MM.1S (cell line): ENCODE results near the gene SIK2.

ENCODE experiments used
- DNase-seq: peaks from one replicate; pipeline ENCODE4 v3.0.0-alpha.2; 2015
- H2AFZ ChIP-seq: fragments of 300-600 bp; sonication (generic); 2 replicates; pipeline ENCODE4 v1.6.0; 2016; ENCODE audit warnings: antibody characterized with exemption, low read length
- H3F3A ChIP-seq: fragments of 300-600 bp; sonication (generic); 2 replicates; pipeline ENCODE4 v1.6.1; 2016; ENCODE audit warnings: mild to moderate bottlenecking, antibody characterized with exemption, low read length, moderate library complexity, mixed read lengths; ENCODE audit not compliant: insufficient read depth
- H3K27ac ChIP-seq: fragments of 300-600 bp; sonication (generic); 2 replicates; pipeline ENCODE4 v1.5.1; 2016; ENCODE audit warnings: mild to moderate bottlenecking, low read length
- H3K27me3 ChIP-seq: fragments of 300-600 bp; sonication (generic); replicated peaks from 2 replicates; pipeline ENCODE4 v1.6.0; 2016; ENCODE audit warnings: low read length; ENCODE audit not compliant: insufficient read depth
- H3K36me3 ChIP-seq: fragments of 300-600 bp; sonication (generic); replicated peaks from 2 replicates; pipeline ENCODE4 v1.6.1; 2016; ENCODE audit warnings: mild to moderate bottlenecking, low read length, mixed read lengths; ENCODE audit not compliant: insufficient read depth
- H3K4me1 ChIP-seq: fragments of 300-600 bp; sonication (generic); 2 replicates; pipeline ENCODE4 v1.6.1; 2016; ENCODE audit warnings: low read length, mixed read lengths
- H3K4me2 ChIP-seq: fragments of 300-600 bp; sonication (generic); 2 replicates; pipeline ENCODE4 v1.6.0; 2016; ENCODE audit warnings: low read depth, low read length
- H3K4me3 ChIP-seq: fragments of 300-600 bp; sonication (generic); 2 replicates; pipeline ENCODE4 v1.5.1; 2016; ENCODE audit warnings: low read length, mixed read lengths
- H3K79me2 ChIP-seq: fragments of 300-600 bp; sonication (generic); 2 replicates; pipeline ENCODE4 v1.6.1; 2016; ENCODE audit warnings: mixed run types, low read length, mixed read lengths
- H3K9ac ChIP-seq: fragments of 300-600 bp; sonication (generic); 2 replicates; pipeline ENCODE4 v1.6.1; 2016; ENCODE audit warnings: low read length, mixed read lengths
- H3K9me2 ChIP-seq: fragments of 300-600 bp; sonication (generic); replicated peaks from 2 replicates; pipeline ENCODE4 v1.6.1; 2016; ENCODE audit warnings: mild to moderate bottlenecking, low read length, mixed read lengths; ENCODE audit not compliant: insufficient read depth
- H3K9me3 ChIP-seq: fragments of 300-600 bp; sonication (generic); replicated peaks from 2 replicates; pipeline ENCODE4 v1.6.1; 2016; ENCODE audit warnings: mild to moderate bottlenecking, low read length, mixed read lengths; ENCODE audit not compliant: insufficient read depth
- H4K20me1 ChIP-seq: fragments of 300-600 bp; sonication (generic); 2 replicates; pipeline ENCODE4 v1.6.1; 2016; ENCODE audit warnings: mild to moderate bottlenecking, low read length, moderate library complexity, mixed read lengths; ENCODE audit not compliant: insufficient read depth
- EZH2 ChIP-seq: fragments of 300-600 bp; sonication (generic); optimal IDR thresholded peaks from 2 replicates; pipeline ENCODE3; 2017; ENCODE audit warnings: low read depth, mild to moderate bottlenecking, antibody characterized with exemption, low read length, mixed read lengths
- EZH2phosphoT487 ChIP-seq: fragments of 300-600 bp; sonication (generic); IDR thresholded peaks from 2 replicates; pipeline ENCODE4 v1.6.1; 2018; ENCODE audit warnings: antibody characterized with exemption, low read length
- TF ChIP-seq, protein P1 (sequence below): fragments of 300-600 bp; sonication (generic); IDR thresholded peaks from 2 replicates; pipeline ENCODE4 v1.5.1; 2016; ENCODE audit warnings: antibody characterized with exemption, low read length, mixed read lengths

SIK2 gene

DNA sequence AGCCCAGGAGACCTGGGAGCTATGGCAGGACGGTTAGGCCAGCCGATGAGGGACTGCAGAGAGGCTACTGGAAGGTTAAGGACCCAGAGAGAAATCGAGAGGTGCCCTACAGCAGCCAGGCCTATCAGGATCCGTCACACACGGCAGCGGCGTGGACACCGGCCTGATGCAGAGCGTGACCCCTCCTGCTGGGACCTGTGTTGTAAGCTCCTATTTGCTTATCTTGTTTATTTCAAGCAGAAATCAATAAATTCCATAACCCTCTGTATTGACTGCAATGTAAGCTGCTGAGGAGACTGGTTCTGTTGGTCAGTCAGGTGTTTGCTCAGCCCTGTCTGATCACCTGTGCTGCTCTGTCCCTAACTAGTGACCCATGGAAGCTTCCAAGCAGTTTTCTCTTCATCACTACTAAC, 124.1 kb downstream of the SIK2 start:
- Histone ChIP-seq H3F3A (no peaks in the 10 kb centered on the region), H3K9me3 (no peaks in the 10 kb centered on the region), H3K27ac (no peak overlapping the region), H2AFZ (no peak overlapping the region), H3K4me2 (no peak overlapping the region), H3K9me2 (no peaks in the 10 kb centered on the region), H3K27me3 (no peaks in the 10 kb centered on the region), H3K36me3 (no peaks in the 10 kb centered on the region), H3K79me2 (no peaks in the 10 kb centered on the region), H3K4me1 (no peaks in the 10 kb centered on the region), H3K9ac (no peak overlapping the region), H3K4me3 (no peak overlapping the region), H4K20me1 (no peaks in the 10 kb centered on the region)
- DNase-seq, result no peak
- TF ChIP-seq EZH2 (no peak), EZH2phosphoT487 (no peak)
- TF ChIP-seq, protein P1, sequence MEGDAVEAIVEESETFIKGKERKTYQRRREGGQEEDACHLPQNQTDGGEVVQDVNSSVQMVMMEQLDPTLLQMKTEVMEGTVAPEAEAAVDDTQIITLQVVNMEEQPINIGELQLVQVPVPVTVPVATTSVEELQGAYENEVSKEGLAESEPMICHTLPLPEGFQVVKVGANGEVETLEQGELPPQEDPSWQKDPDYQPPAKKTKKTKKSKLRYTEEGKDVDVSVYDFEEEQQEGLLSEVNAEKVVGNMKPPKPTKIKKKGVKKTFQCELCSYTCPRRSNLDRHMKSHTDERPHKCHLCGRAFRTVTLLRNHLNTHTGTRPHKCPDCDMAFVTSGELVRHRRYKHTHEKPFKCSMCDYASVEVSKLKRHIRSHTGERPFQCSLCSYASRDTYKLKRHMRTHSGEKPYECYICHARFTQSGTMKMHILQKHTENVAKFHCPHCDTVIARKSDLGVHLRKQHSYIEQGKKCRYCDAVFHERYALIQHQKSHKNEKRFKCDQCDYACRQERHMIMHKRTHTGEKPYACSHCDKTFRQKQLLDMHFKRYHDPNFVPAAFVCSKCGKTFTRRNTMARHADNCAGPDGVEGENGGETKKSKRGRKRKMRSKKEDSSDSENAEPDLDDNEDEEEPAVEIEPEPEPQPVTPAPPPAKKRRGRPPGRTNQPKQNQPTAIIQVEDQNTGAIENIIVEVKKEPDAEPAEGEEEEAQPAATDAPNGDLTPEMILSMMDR, result no peak

DNA sequence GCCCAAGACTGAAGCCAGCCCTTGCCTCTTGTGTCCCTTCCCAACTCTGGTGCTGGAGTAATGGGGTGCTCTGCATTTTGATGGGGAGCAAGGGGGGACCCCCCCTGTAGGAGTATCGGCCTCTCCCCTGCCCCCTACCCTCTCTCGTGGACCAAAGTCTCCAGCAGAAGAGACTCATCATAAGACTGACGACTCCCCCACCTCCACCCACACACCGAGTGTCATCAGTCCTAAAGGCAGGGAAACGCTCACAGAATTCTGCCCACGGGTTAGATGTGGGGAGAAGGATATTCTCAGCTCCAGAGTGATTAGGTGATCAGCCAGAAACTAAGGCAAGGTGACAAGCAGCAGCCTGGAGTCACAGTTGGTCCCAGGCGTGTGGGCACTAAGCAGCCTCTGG, 125.2 kb downstream of the SIK2 start:
- TF ChIP-seq EZH2phosphoT487 (no peak), EZH2 (no peak)
- TF ChIP-seq, protein P1, result no peak
- no peak overlapping the region for H3K4me3 ChIP-seq
- no peaks in the 10 kb centered on the region for H3K36me3 ChIP-seq
- no peak overlapping the region for H3K27ac ChIP-seq
- no peak overlapping the region for H3K9ac ChIP-seq
- H3K27me3 ChIP-seq, result no peaks in the 10 kb centered on the region
- no peak overlapping the region for H3K4me2 ChIP-seq
- no peaks in the 10 kb centered on the region for H4K20me1 ChIP-seq
- H3K4me1 ChIP-seq, result no peaks in the 10 kb centered on the region
- no peaks in the 10 kb centered on the region for H3K9me2 ChIP-seq
- H3K9me3 ChIP-seq, result no peaks in the 10 kb centered on the region
- H2AFZ ChIP-seq, result no peak overlapping the region
- no peaks in the 10 kb centered on the region for H3F3A ChIP-seq
- DNase-seq, result no peak
- H3K79me2 ChIP-seq, result no peaks in the 10 kb centered on the region

DNA sequence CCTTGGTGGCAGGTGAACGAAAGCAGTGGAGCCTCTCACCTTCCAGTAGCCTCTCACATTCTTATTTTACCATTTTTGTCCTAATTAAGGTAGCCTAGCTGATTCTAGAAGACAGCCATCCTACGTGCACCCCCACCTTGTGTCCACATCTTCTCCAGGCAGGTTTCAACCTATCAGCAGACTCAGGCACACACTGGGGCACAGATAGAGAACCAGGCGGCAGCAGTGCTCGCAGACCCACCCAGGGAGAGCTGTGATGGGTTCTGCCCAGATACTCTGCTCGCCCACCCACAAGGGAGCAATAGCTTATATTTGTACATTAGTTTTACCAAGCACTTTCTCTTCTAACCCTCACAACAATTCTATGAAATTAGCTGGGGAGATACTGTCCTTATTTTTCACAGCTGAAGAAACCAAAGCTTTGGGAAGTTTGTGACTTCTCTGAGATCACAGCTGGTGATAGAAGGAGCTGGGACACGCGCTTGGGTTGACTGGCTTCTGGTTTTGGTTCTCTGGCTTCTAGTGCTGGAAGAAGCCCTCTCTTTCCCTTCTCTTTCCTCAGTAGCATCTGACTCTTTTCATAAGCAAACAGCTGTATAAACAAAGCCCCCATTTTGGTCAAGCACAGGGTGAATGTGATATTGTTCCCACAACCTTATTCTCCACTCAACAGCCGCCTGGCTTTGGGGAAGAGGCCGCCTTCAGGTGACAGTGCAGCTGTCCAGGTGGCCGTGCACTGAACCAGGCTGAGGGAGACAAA, 127.0 kb downstream of the SIK2 start:
- DNase-seq, result no peak
- no peak overlapping the region for H3K9ac ChIP-seq

More for the DNA sequence above, 127.0 kb downstream of the SIK2 start:
- no peaks in the 10 kb centered on the region for H3K9me3 ChIP-seq
- H4K20me1 ChIP-seq, result no peaks in the 10 kb centered on the region
- H3K9me2 ChIP-seq, result no peaks in the 10 kb centered on the region
- TF ChIP-seq, protein P1, result no peak
- TF ChIP-seq EZH2phosphoT487 (no peak), EZH2 (no peak)
- no peak overlapping the region for H3K4me3 ChIP-seq
- no peak overlapping the region for H3K4me2 ChIP-seq
- H3K36me3 ChIP-seq, result no peaks in the 10 kb centered on the region
- H3K79me2 ChIP-seq, result no peaks in the 10 kb centered on the region
- no peaks in the 10 kb centered on the region for H3K27me3 ChIP-seq
- no peak overlapping the region for H3K27ac ChIP-seq
- H3K4me1 ChIP-seq, result no peaks in the 10 kb centered on the region
- H2AFZ ChIP-seq, result no peak overlapping the region
- H3F3A ChIP-seq, result no peaks in the 10 kb centered on the region
